Osteoblast (primary cell): Measurements from ENCODE around the gene HSPA4. TPM values are rescaled to one million over a fixed set of nuclear protein-coding genes. Genes with fewer than 3 reads are reported as not detected.

Experiments used
- DNase-seq: peaks from one replicate; pipeline ENCODE4 v3.0.0; 2011; ENCODE audit warnings: low spot score, mixed read lengths; ENCODE audit not compliant: insufficient read length; ENCODE audit errors: missing footprints
- H2AFZ ChIP-seq: 2 replicates; pipeline ENCODE4 v1.6.0; 2011; ENCODE audit warnings: mild to moderate bottlenecking, low read length
- H3K27ac ChIP-seq: 2 replicates; pipeline ENCODE4 v1.5.1; 2011; ENCODE audit warnings: mild to moderate bottlenecking, low read depth, low read length, moderate library complexity
- H3K27me3 ChIP-seq: 2 replicates; pipeline ENCODE4 v1.6.0; 2012; ENCODE audit warnings: mild to moderate bottlenecking, control low read depth, inconsistent platforms, low read length, moderate library complexity; ENCODE audit not compliant: insufficient read depth
- H3K36me3 ChIP-seq: 2 replicates; pipeline ENCODE4 v1.5.1; 2011; ENCODE audit warnings: mild to moderate bottlenecking, low read length, control low read depth, moderate library complexity; ENCODE audit not compliant: insufficient read depth
- H3K4me1 ChIP-seq: 2 replicates; pipeline ENCODE4 v1.5.1; 2011; ENCODE audit warnings: mild to moderate bottlenecking, low read length, control low read depth, moderate library complexity; ENCODE audit not compliant: insufficient read depth
- H3K4me2 ChIP-seq: 2 replicates; pipeline ENCODE4 v1.6.0; 2011; ENCODE audit warnings: mild to moderate bottlenecking, low read length; ENCODE audit not compliant: insufficient read depth
- H3K4me3 ChIP-seq: fragments of 200-600 bp; sonication (generic); 3 replicates; pipeline ENCODE4 v1.5.1; 2012; ENCODE audit warnings: mild to moderate bottlenecking, low read length, inconsistent platforms; ENCODE audit not compliant: insufficient read depth
- H3K79me2 ChIP-seq: 2 replicates; pipeline ENCODE4 v1.6.0; 2012; ENCODE audit warnings: mild to moderate bottlenecking, low read length, control low read depth, inconsistent platforms; ENCODE audit not compliant: insufficient read depth
- H3K9me3 ChIP-seq: 2 replicates; pipeline ENCODE4 v1.5.1; 2011; ENCODE audit warnings: low read depth, low read length, control low read depth
- H4K20me1 ChIP-seq: 2 replicates; pipeline ENCODE4 v1.6.0; 2012; ENCODE audit warnings: mild to moderate bottlenecking, low read length, control low read depth; ENCODE audit not compliant: insufficient read depth
- CTCF ChIP-seq: IDR thresholded peaks from 2 replicates; pipeline ENCODE4 v1.5.1; 2011; ENCODE audit warnings: mild to moderate bottlenecking, low read depth, low read length, moderate library complexity; ENCODE audit errors: extremely low read depth
- total RNA-seq: library from RNA; depleted of rRNA; stranded (reverse); fragments of >200 nt; gene quantifications from 2 replicates; pipeline ENCODE4 v1.2.3, GENCODE V29; 2012

HSPA4 gene
- total RNA-seq, 1 donor, result 135 TPM

- H3K4me1 ChIP-seq, result peaks cover 8% of the 10 kb centered on the region
- no peak for DNase-seq
- no peaks in the 10 kb centered on the region for H3K36me3 ChIP-seq
- no peak overlapping the region for H3K27ac ChIP-seq
- no peak for TF ChIP-seq CTCF
- H3K4me3 ChIP-seq, result no peak overlapping the region
- H4K20me1 ChIP-seq, result no peaks in the 10 kb centered on the region
- H2AFZ ChIP-seq, result no peak overlapping the region
- no peaks in the 10 kb centered on the region for H3K9me3 ChIP-seq
- no peak overlapping the region for H3K4me2 ChIP-seq
- H3K27me3 ChIP-seq, result peaks cover 2% of the 10 kb centered on the region
- no peaks in the 10 kb centered on the region for H3K79me2 ChIP-seq
Observed at GRCh38 chr5:133117166-133117911, 65.5 kb downstream of the HSPA4 start.

DNA sequence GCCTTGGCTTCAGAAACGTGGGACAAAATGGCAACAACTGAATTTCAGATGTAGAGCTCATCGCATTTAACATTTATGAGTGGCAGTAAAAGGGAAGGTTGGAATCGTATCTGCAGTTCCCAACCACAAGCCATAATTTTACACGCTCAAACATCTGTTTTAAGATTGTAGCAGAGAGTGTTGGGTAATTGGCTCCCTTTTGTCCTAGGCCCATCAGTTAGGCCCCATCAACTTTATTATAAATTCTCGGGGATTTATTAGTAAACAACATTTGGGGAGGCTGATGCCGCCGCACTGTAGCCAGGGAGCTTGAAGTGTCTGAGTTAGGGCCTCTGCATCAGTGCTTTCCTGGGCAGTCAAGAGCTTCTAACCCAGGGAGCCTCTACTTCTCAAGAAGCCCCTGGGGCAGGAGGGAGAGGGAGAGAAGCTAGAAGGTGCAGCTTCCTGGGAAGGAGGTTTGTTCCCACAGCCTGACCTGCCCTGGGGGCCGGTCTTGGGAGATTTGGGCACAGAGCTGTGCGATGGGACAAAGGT, 66.2 kb downstream of the HSPA4 start:
- TF ChIP-seq CTCF, result no peak
- no peak for DNase-seq
- no peaks in the 10 kb centered on the region for H3K79me2 ChIP-seq
- H2AFZ ChIP-seq, result no peak overlapping the region
- no peak overlapping the region for H3K4me3 ChIP-seq
- H3K27me3 ChIP-seq, result no peaks in the 10 kb centered on the region
- no peak overlapping the region for H3K4me2 ChIP-seq
- H4K20me1 ChIP-seq, result no peaks in the 10 kb centered on the region
- no peaks in the 10 kb centered on the region for H3K9me3 ChIP-seq
- peaks cover 8% of the 10 kb centered on the region for H3K4me1 ChIP-seq
- H3K27ac ChIP-seq, result no peak overlapping the region
- H3K36me3 ChIP-seq, result no peaks in the 10 kb centered on the region

- H3K36me3 ChIP-seq, result no peaks in the 10 kb centered on the region
- no peak overlapping the region for H3K4me2 ChIP-seq
- no peak overlapping the region for H2AFZ ChIP-seq
- no peaks in the 10 kb centered on the region for H3K9me3 ChIP-seq
- no peaks in the 10 kb centered on the region for H3K79me2 ChIP-seq
- peaks cover 7% of the 10 kb centered on the region for H3K27me3 ChIP-seq
- no peak overlapping the region for H3K27ac ChIP-seq
- no peak for DNase-seq
- H4K20me1 ChIP-seq, result no peaks in the 10 kb centered on the region
- peaks cover under 1% of the 10 kb centered on the region for H3K4me1 ChIP-seq
- TF ChIP-seq CTCF, result no peak
- H3K4me3 ChIP-seq, result no peak overlapping the region
Observed at GRCh38 chr5:133118741-133119140, 66.9 kb downstream of the HSPA4 start.

GRCh38 chr5:133119233-133119711, 67.5 kb downstream of the HSPA4 start:
- Histone ChIP-seq H3K4me3 (no peak overlapping the region), H3K4me1 (no peaks in the 10 kb centered on the region), H3K79me2 (no peaks in the 10 kb centered on the region), H2AFZ (no peak overlapping the region), H4K20me1 (no peaks in the 10 kb centered on the region), H3K27me3 (peaks cover 8% of the 10 kb centered on the region), H3K27ac (no peak overlapping the region), H3K36me3 (no peaks in the 10 kb centered on the region), H3K4me2 (no peak overlapping the region), H3K9me3 (no peaks in the 10 kb centered on the region)
- DNase-seq, result no peak
- TF ChIP-seq CTCF, result no peak
